Measurements from ENCODE around the gene UBR1. TPM values are rescaled to one million over a fixed set of nuclear protein-coding genes. Genes with fewer than 3 reads are reported as not detected.
"Not testable (repeated sequence)": the region's sequence is repeated elsewhere in the genome, so short reads cannot be mapped to it uniquely, and the experiment has no call there.

UBR1 gene
- total and polyA plus RNA-seq, 8 donors = 4.6 to 19.8 (median 14.4) TPM

DNA sequence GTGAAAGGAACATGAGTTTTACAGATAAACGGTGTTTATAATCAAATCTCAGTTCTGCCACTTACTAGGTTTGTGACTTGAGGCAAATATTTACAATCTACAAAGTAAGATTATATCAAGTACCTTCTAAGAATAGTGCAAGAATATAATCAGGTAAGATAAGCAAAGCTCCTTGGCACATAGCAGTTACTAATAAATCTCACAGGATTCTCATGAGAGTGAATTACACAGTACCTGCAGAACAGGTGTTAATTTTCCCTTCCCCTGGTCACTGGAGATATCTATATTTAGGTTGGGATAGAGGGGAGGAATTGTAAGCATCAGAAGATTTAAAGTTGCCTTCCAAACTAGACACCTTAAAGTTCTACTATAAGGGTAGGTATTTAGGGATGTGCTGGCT is 53.0 kb downstream of the UBR1 start:
- TF ChIP-seq, protein P1, sequence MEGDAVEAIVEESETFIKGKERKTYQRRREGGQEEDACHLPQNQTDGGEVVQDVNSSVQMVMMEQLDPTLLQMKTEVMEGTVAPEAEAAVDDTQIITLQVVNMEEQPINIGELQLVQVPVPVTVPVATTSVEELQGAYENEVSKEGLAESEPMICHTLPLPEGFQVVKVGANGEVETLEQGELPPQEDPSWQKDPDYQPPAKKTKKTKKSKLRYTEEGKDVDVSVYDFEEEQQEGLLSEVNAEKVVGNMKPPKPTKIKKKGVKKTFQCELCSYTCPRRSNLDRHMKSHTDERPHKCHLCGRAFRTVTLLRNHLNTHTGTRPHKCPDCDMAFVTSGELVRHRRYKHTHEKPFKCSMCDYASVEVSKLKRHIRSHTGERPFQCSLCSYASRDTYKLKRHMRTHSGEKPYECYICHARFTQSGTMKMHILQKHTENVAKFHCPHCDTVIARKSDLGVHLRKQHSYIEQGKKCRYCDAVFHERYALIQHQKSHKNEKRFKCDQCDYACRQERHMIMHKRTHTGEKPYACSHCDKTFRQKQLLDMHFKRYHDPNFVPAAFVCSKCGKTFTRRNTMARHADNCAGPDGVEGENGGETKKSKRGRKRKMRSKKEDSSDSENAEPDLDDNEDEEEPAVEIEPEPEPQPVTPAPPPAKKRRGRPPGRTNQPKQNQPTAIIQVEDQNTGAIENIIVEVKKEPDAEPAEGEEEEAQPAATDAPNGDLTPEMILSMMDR (IDR thresholded peaks at IDR 0.05) = no peak
- H3K9me3 ChIP-seq = no peaks in the 10 kb centered on the region
- H3K36me3 ChIP-seq = peaks cover 0 to 33% (median 9%) of the 10 kb centered on the region in 3 donors
- no peaks in the 10 kb centered on the region for H3K27me3 ChIP-seq
- no peak overlapping the region for H3K4me3 ChIP-seq
- peaks cover 0 to 7% (median 0%) of the 10 kb centered on the region in 3 donors for H3K4me1 ChIP-seq
- DNase-seq = no peak
- 20 to 35% methylated on average over 1 of the region's 1 CpG for WGBS, 2 donors
- no peak for FAIRE-seq
- no peak overlapping the region for H3K27ac ChIP-seq
- ATAC-seq = peak; percentile 27 to 92 (median 79)
- intact Hi-C loops (cut with DNase I) = no loop called here

DNA sequence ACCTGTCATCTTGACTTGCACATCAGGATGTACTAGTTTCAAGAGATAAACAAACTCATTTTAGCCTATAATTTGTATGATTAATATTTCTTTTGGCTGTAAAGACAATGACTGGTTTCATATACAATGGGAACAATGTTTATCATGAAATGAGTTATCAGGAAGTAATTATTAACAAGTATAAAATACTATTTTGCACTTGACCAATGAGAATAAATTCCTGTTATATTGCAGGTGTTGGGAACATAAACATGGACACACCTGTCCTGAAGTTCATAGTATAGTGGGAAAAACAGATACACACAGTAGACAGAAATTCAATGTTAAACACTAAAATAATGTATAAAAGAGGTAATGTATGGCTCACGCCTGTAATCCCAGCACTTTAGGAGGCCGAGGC is 56.9 kb downstream of the UBR1 start:
- no peak for ATAC-seq
- TF ChIP-seq, protein P1 (IDR thresholded peaks at IDR 0.05) = no peak
- H3K36me3 ChIP-seq = peaks cover 0 to 34% (median 6%) of the 10 kb centered on the region in 3 donors

DNA sequence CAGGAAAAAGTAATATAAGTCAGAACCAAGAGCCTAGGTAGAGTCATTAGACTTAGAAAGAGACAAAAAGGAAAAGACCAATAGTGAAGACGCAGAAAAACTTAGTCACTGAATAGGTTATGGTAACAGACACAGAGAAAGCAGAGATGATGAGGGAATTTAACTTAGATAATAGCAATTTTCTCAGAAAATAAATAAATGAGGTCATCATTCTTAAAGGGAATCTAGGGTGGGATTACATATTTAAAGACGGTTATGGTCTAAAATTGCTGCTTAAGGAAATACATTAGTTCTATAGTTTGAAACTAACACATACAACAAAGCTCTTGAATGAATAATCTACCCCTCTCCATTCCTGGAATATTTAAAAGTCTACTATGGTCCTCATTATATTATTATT is 59.4 kb downstream of the UBR1 start:
- ATAC-seq (no peak), FAIRE-seq (no peak), DNase-seq (no peak)
- WGBS, 2 donors = 99 to 100% methylated on average over 2 of the region's 2 CpGs
- Histone ChIP-seq H3K4me3 (no peak overlapping the region), H3K27ac (no peak overlapping the region), H3K27me3 (no peaks in the 10 kb centered on the region), H3K36me3 (peaks cover 0 to 51% (median 6%) of the 10 kb centered on the region in 3 donors), H3K9me3 (no peaks in the 10 kb centered on the region), H3K4me1 (no peaks in the 10 kb centered on the region)
- intact Hi-C loops (cut with DNase I) = no loop called here
- TF ChIP-seq, protein P1 (IDR thresholded peaks at IDR 0.05) = no peak

More for the DNA sequence above, 56.9 kb downstream of the UBR1 start:
- H3K27me3 ChIP-seq = no peaks in the 10 kb centered on the region
- no peaks in the 10 kb centered on the region for H3K9me3 ChIP-seq
- H3K4me3 ChIP-seq = no peak overlapping the region
- no peak for FAIRE-seq
- H3K27ac ChIP-seq = no peak overlapping the region
- WGBS, 2 donors = 97 to 100% methylated on average over 2 of the region's 2 CpGs
- DNase-seq = no peak
- intact Hi-C loops (cut with DNase I) = no loop called here
- peaks cover 0 to 7% (median 0%) of the 10 kb centered on the region in 3 donors for H3K4me1 ChIP-seq

GRCh38 chr15:43042885-43043284 is 63.0 kb downstream of the UBR1 start:
- 80 to 86% methylated on average over 1 of the region's 1 CpG for WGBS, 2 donors
- ATAC-seq (no peak), DNase-seq (no peak), FAIRE-seq (no peak)
- no peak overlapping the region for H3K4me3 ChIP-seq
- intact Hi-C loops (cut with DNase I) = no loop called here
- no peak overlapping the region for H3K27ac ChIP-seq
- H3K36me3 ChIP-seq = peaks cover 3 to 53% (median 6%) of the 10 kb centered on the region in 3 donors
- no peaks in the 10 kb centered on the region for H3K9me3 ChIP-seq
- H3K27me3 ChIP-seq = no peaks in the 10 kb centered on the region
- no peaks in the 10 kb centered on the region for H3K4me1 ChIP-seq
- TF ChIP-seq, protein P1 (IDR thresholded peaks at IDR 0.05) = no peak

DNA sequence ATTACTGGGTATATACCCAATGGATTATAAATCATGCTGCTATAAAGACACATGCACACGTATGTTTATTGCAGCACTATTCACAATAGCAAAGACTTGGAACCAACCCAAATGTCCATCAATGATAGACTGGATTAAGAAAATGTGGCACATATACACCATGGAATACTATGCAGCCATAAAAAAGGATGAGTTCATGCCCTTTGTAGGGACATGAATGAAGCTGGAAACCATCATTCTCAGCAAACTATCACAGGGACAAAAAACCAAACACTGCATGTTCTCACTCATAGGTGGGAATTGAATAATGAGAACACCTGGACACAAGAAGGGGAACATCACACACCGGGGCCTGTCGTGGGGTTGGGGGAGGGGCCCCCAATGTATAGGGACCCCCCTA is 64.8 kb downstream of the UBR1 start:
- 99 to 100% methylated on average over 3 of the region's 3 CpGs for WGBS, 2 donors
- H3K4me1 ChIP-seq; FAIRE-seq; H3K9me3 ChIP-seq; DNase-seq; H3K27me3 ChIP-seq; ATAC-seq; H3K4me3 ChIP-seq; intact Hi-C loops (cut with DNase I); H3K27ac ChIP-seq: not testable (repeated sequence)
- H3K36me3 ChIP-seq = peaks cover 3 to 49% (median 5%) of the 10 kb centered on the region in 3 donors

GRCh38 chr15:43035240-43035639 is 70.6 kb downstream of the UBR1 start:
- intact Hi-C loops (cut with DNase I); H3K27me3 ChIP-seq; H3K4me1 ChIP-seq; H3K4me3 ChIP-seq; ATAC-seq; H3K9me3 ChIP-seq; DNase-seq; FAIRE-seq; H3K27ac ChIP-seq: not testable (repeated sequence)
- no CpG with 5 or more reads among the region's 1 CpG for WGBS, 2 donors
- H3K36me3 ChIP-seq = peaks cover 0 to 26% (median 9%) of the 10 kb centered on the region in 3 donors
